SU-DHL-6 (cell line): ENCODE data around the gene MCU.

Experiments used
- EZH2phosphoT487 ChIP-seq: fragments of 200-600 bp; sonication (generic), shearing (Covaris generic); conservative IDR thresholded peaks from 2 replicates; pipeline ENCODE4 v1.6.1; 2018; ENCODE audit warnings: mild to moderate bottlenecking, antibody characterized with exemption, low read length, moderate library complexity, mixed read lengths
- TF ChIP-seq, protein P1 (sequence below): fragments of 200-600 bp; sonication (generic); IDR thresholded peaks from one replicate; pipeline ENCODE4 v1.5.1; 2017; ENCODE audit warnings: antibody characterized with exemption, mild to moderate bottlenecking, low read length, moderate library complexity; ENCODE audit not compliant: insufficient read depth, poor library complexity, severe bottlenecking

DNA sequence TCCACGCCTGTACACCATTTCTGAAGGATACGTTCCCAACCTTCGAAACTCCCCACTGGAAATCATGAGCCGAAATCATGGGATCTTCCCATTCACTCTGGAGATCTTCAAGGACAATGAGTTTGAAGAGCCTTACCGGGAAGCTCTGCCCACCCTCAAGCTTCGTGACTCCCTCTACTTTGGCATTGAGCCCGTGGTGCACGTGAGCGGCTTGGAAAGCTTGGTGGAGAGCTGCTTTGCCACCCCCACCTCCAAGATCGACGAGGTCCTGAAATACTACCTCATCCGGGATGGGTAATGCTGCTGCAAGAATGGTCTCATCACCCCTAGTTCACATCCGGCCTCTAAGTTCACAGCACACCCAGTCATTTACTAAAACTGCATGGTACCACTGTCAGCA lies 232.4 kb downstream of the MCU start:
- TF ChIP-seq, protein P1, sequence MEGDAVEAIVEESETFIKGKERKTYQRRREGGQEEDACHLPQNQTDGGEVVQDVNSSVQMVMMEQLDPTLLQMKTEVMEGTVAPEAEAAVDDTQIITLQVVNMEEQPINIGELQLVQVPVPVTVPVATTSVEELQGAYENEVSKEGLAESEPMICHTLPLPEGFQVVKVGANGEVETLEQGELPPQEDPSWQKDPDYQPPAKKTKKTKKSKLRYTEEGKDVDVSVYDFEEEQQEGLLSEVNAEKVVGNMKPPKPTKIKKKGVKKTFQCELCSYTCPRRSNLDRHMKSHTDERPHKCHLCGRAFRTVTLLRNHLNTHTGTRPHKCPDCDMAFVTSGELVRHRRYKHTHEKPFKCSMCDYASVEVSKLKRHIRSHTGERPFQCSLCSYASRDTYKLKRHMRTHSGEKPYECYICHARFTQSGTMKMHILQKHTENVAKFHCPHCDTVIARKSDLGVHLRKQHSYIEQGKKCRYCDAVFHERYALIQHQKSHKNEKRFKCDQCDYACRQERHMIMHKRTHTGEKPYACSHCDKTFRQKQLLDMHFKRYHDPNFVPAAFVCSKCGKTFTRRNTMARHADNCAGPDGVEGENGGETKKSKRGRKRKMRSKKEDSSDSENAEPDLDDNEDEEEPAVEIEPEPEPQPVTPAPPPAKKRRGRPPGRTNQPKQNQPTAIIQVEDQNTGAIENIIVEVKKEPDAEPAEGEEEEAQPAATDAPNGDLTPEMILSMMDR: no peak
- TF ChIP-seq EZH2phosphoT487: no peak
